Heart left ventricle (tissue), 13 donors: ENCODE results near the gene ZNF830.

ENCODE experiments used
- CTCF ChIP-seq, 12 donors: fragments of 200-600 bp; sonication (generic) in 4 of 12; IDR thresholded peaks; one replicate each; pipeline versions ENCODE4 v1.5.0 to v1.8.0; 2018 to 2022; ENCODE audit warnings: antibody characterized with exemption in 12 of 12, mild to moderate bottlenecking in 5 of 12
- POLR2A ChIP-seq, 2 donors: fragments of 450-650 bp; IDR thresholded peaks; one replicate each; pipeline ENCODE4 v1.6.1; 2017; ENCODE audit warnings: antibody characterized with exemption in 2 of 2, mild to moderate bottlenecking in 2 of 2, moderate library complexity in 2 of 2
- donor health status: ischemic (EF 13 %, LVEDD 7.1; RV severe dilation, severe dysfunction).
- donor health status: DM: no; HTN: yes; CAD: no.
- donor health status: DM: no; HTN: no; CAD: no.
- donor health status: ischemic (EF 25% LVEDD 6.9; RV normal size, moderate dysfunction).
- donor health status: ischemic (EF 25% LVEDD 5.7; RV mildly dilated, moderate dysfunction).
- donor health status: ischemic (EF 35%, LVEDD 5.7; RV mildly dilated, moderate dysfunction).
- donor health status: nonischemic (EF 11% LVEDD 7.7; RV severe dilation, severe dysfunction).
- donor health status: DM: yes; HTN: yes; CAD: no.
- donor health status: PGD.
- donor health status: ischemic (EF 29% LVEDD 5.4; RV normal size, mild dysfunction).
- donor health status: nonischemic (EF 23%, LVEDD 6.1; RV moderate dilation, normal function).

- TF ChIP-seq CTCF (IDR thresholded peaks at IDR 0.05) (no peak), POLR2A (IDR thresholded peaks at IDR 0.05) (no peak)
Observed at GRCh38 chr17:34999456-34999855, 38.1 kb downstream of the ZNF830 start.
